Body of pancreas (tissue), 4 donors: ENCODE measurements around the gene RPP14.
"Not testable (repeated sequence)": the region's sequence is repeated elsewhere in the genome, so short reads cannot be mapped to it uniquely, and the experiment has no call there.

Source experiments
- POLR2A ChIP-seq, 3 donors: fragments of 450-650 bp; IDR thresholded peaks; one replicate each; pipeline ENCODE4 v1.6.1; 2016; ENCODE audit warnings: antibody characterized with exemption in 3 of 3, mild to moderate bottlenecking in 2 of 3
- TF ChIP-seq, protein P1 (sequence below), 7 experiments: fragments of 450-650 bp in 4 of 7; fragments of 200-600 bp in 3 of 7; sonication (generic) in 3 of 7; IDR thresholded peaks; one replicate each; pipeline ENCODE4 v1.5.1; 2016 to 2019; ENCODE audit warnings: antibody characterized with exemption in 7 of 7

DNA sequence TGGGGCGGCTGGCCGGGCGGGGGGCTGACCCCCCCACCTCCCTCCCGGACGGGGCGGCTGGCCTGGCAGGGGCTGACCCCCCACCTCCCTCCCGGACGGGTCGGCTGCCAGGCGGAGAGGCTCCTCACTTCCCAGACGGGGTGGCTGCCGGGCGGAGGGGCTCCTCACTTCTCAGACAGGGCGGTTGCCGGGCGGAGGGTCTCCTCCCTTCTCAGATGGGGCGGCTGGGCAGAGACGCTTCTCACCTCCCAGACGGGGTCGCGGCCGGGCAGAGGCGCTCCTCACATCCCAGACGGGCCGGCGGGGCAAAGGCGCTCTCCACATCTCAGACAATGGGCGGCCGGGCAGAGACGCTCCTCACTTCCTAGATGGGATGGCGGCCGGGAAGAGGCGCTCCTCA, 15.6 kb upstream of the RPP14 start:
- TF ChIP-seq, protein P1, sequence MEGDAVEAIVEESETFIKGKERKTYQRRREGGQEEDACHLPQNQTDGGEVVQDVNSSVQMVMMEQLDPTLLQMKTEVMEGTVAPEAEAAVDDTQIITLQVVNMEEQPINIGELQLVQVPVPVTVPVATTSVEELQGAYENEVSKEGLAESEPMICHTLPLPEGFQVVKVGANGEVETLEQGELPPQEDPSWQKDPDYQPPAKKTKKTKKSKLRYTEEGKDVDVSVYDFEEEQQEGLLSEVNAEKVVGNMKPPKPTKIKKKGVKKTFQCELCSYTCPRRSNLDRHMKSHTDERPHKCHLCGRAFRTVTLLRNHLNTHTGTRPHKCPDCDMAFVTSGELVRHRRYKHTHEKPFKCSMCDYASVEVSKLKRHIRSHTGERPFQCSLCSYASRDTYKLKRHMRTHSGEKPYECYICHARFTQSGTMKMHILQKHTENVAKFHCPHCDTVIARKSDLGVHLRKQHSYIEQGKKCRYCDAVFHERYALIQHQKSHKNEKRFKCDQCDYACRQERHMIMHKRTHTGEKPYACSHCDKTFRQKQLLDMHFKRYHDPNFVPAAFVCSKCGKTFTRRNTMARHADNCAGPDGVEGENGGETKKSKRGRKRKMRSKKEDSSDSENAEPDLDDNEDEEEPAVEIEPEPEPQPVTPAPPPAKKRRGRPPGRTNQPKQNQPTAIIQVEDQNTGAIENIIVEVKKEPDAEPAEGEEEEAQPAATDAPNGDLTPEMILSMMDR (IDR thresholded peaks at IDR 0.05): not testable (repeated sequence)
- TF ChIP-seq POLR2A (IDR thresholded peaks at IDR 0.05): not testable (repeated sequence)
